HepG2 (cell line): ENCODE results near the gene ERVH48-1. TPM values are rescaled to one million over a fixed set of nuclear protein-coding genes. Genes with fewer than 3 reads are reported as not detected.

Experiments used
- FOSL2 ChIP-seq: sonication (generic); formaldehyde crosslinking; IDR thresholded peaks from 2 replicates; pipeline ENCODE4 v1.4.0; 2020; ENCODE audit warnings: missing genetic modification reagents
- GPBP1L1 ChIP-seq: sonication (generic); formaldehyde crosslinking; IDR thresholded peaks from 2 replicates; pipeline ENCODE4 v1.5.0; 2020; ENCODE audit warnings: mild to moderate bottlenecking, missing genetic modification reagents
- HES4 ChIP-seq: sonication (generic); formaldehyde crosslinking; IDR thresholded peaks from 2 replicates; pipeline ENCODE4 v1.9.0; 2021; ENCODE audit warnings: mild to moderate bottlenecking, missing genetic modification reagents, borderline replicate concordance
- HNRNPK ChIP-seq: fragments of 200-400 bp; formaldehyde crosslinking; IDR thresholded peaks from 2 replicates; pipeline ENCODE4 v1.6.1; 2018; ENCODE audit warnings: low read length, low read depth, moderate library complexity, mild to moderate bottlenecking; ENCODE audit not compliant: poor library complexity, severe bottlenecking
- KLF15 ChIP-seq: sonication (generic); formaldehyde crosslinking; IDR thresholded peaks from 2 replicates; pipeline ENCODE4 v1.8.1; 2023; ENCODE audit warnings: borderline replicate concordance, mild to moderate bottlenecking, inconsistent platforms, missing genetic modification reagents, mixed read lengths
- MEIS1 ChIP-seq: sonication (generic); formaldehyde crosslinking; IDR thresholded peaks from 2 replicates; pipeline ENCODE4 v1.9.0; 2021; ENCODE audit warnings: mild to moderate bottlenecking, missing genetic modification reagents, moderate library complexity, borderline replicate concordance
- PHF5A ChIP-seq: IDR thresholded peaks from one replicate; pipeline ENCODE4 v1.6.1; 2018; ENCODE audit warnings: low read depth, missing genetic modification reagents; ENCODE audit not compliant: unreplicated experiment
- PITX1 ChIP-seq: sonication (generic); formaldehyde crosslinking; IDR thresholded peaks from 2 replicates; pipeline ENCODE4 v1.5.1; 2020; ENCODE audit warnings: mild to moderate bottlenecking, missing genetic modification reagents
- PLRG1 ChIP-seq: fragments of 450-650 bp; conservative IDR thresholded peaks from 2 replicates; pipeline ENCODE4 v1.6.1; 2016
- PPARG ChIP-seq: conservative IDR thresholded peaks from 2 replicates; pipeline ENCODE4 v1.6.1; 2016; ENCODE audit warnings: missing biosample characterization, missing genetic modification reagents
- SATB2 ChIP-seq: sonication (generic); formaldehyde crosslinking; IDR thresholded peaks from 2 replicates; pipeline ENCODE4 v1.5.0; 2020; ENCODE audit warnings: missing genetic modification reagents
- ZBTB7B ChIP-seq: sonication (generic); formaldehyde crosslinking; IDR thresholded peaks from 2 replicates; pipeline ENCODE4 v1.4.0; 2020; ENCODE audit warnings: missing genetic modification reagents
- ZNF224 ChIP-seq: sonication (generic); formaldehyde crosslinking; IDR thresholded peaks from 2 replicates; pipeline ENCODE4 v1.5.0; 2020; ENCODE audit warnings: mild to moderate bottlenecking, missing genetic modification reagents
- ZNF335 ChIP-seq: sonication (generic); formaldehyde crosslinking; IDR thresholded peaks from 2 replicates; pipeline ENCODE4 v1.4.0; 2020; ENCODE audit warnings: missing genetic modification reagents
- ZNF563 ChIP-seq: sonication (generic); formaldehyde crosslinking; IDR thresholded peaks from 2 replicates; pipeline ENCODE4 v1.8.0; 2022; ENCODE audit warnings: mild to moderate bottlenecking, moderate library complexity, missing genetic modification reagents
- ZNF770 ChIP-seq: sonication (generic); formaldehyde crosslinking; IDR thresholded peaks from 2 replicates; pipeline ENCODE4 v1.5.0; 2020; ENCODE audit warnings: mild to moderate bottlenecking, missing genetic modification reagents
- ZNF776 ChIP-seq: sonication (generic); formaldehyde crosslinking; IDR thresholded peaks from 2 replicates; pipeline ENCODE4 v1.4.0; 2020; ENCODE audit warnings: mild to moderate bottlenecking, missing genetic modification reagents
- polyA plus RNA-seq, 8 experiments: library from polyadenylated mRNA; depleted of rRNA in 3 of 8; stranded (reverse) in 7 of 8; unstranded in 1 of 8; fragments of >200 nt; fragmentation: Illumina TruSeq in 4 of 8; extraction: Trizol in 4 of 8; gene quantifications; 2 replicates each; pipeline versions ENCODE4 v1.2.1 to v1.2.3, GENCODE V29; 2011 to 2016; ENCODE audit warnings: low read depth in 4 of 8, missing spikeins in 1 of 8, mixed read lengths in 1 of 8; ENCODE audit not compliant: insufficient read depth in 1 of 8
- total RNA-seq, 5 experiments: library from RNA; depleted of rRNA; stranded (reverse); fragments of >200 nt; fragmentation: Illumina TruSeq; extraction: Trizol; gene quantifications; 2 replicates each; pipeline ENCODE4 v1.2.3, GENCODE V29; 2016; ENCODE audit warnings: low read depth in 1 of 5
- TF ChIP-seq, protein P1 (sequence below): sonication (generic); formaldehyde crosslinking; IDR thresholded peaks from 2 replicates; pipeline ENCODE4 v1.5.0; 2020; ENCODE audit warnings: mild to moderate bottlenecking, missing genetic modification reagents, borderline replicate concordance
- TF ChIP-seq, protein P2 (sequence below), 2 experiments: fragments of 450-650 bp in 1 of 2; sonication (generic) in 1 of 2; formaldehyde crosslinking; IDR thresholded peaks; 2 replicates each; pipeline versions ENCODE4 v1.5.0 to v1.8.0; 2020 to 2022; ENCODE audit warnings: mild to moderate bottlenecking in 1 of 2, missing genetic modification reagents in 1 of 2

ERVH48-1 gene
- total and polyA plus RNA-seq, 2 of the 13 experiments (the other 11 are each of a cell fraction or from before 2014, with no cell fraction given) = 1.8 TPM; not detected in 1

GRCh38 chr21:42973991-42974831 is 48.8 kb upstream of the ERVH48-1 start, which contains the start of gene PKNOX1 (continued):
- TF ChIP-seq, protein P1, sequence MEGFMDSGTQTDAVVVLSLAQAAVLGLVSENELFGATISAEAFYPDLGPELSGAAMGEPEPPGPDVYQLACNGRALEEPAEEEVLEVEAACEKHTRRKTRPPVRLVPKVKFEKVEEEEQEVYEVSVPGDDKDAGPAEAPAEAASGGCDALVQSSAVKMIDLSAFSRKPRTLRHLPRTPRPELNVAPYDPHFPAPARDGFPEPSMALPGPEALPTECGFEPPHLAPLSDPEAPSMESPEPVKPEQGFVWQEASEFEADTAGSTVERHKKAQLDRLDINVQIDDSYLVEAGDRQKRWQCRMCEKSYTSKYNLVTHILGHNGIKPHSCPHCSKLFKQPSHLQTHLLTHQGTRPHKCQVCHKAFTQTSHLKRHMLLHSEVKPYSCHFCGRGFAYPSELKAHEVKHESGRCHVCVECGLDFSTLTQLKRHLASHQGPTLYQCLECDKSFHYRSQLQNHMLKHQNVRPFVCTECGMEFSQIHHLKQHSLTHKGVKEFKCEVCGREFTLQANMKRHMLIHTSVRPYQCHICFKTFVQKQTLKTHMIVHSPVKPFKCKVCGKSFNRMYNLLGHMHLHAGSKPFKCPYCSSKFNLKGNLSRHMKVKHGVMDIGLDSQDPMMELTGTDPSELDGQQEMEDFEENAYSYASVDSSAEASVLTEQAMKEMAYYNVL (CRISPR knock-in tag) = peak; percentile 65; the same call in 1 of the 2 replicates
- TF ChIP-seq HES4 (CRISPR knock-in tag) (peak; percentile 72; the same call in 1 of the 2 replicates), PHF5A (CRISPR knock-in tag) (no peak), PITX1 (CRISPR knock-in tag) (peak; percentile 81), ZNF776 (0 out of 2 replicates have a peak, but pooled peaks have one; percentile 15), ZNF335 (CRISPR knock-in tag) (0 out of 2 replicates have a peak, but pooled peaks have one; percentile 39), MEIS1 (CRISPR knock-in tag) (peak; percentile 96; the same call in 1 of the 2 replicates), ZNF224 (CRISPR knock-in tag) (no peak), HNRNPK (peak; percentile 32), PLRG1 (no peak), SATB2 (CRISPR knock-in tag) (no peak), KLF15 (CRISPR knock-in tag) (0 out of 2 replicates have a peak, but pooled peaks have one; percentile 43), GPBP1L1 (no peak), ZNF563 (CRISPR knock-in tag) (peak; percentile 82; the same call in 1 of the 2 replicates), ZBTB7B (CRISPR knock-in tag) (no peak), ZNF770 (CRISPR knock-in tag) (no peak), PPARG (CRISPR knock-in tag) (0 out of 2 replicates have a peak, but pooled peaks have one; percentile 20), FOSL2 (CRISPR knock-in tag) (peak; percentile 24; the same call in 1 of the 2 replicates)
- TF ChIP-seq, protein P2, sequence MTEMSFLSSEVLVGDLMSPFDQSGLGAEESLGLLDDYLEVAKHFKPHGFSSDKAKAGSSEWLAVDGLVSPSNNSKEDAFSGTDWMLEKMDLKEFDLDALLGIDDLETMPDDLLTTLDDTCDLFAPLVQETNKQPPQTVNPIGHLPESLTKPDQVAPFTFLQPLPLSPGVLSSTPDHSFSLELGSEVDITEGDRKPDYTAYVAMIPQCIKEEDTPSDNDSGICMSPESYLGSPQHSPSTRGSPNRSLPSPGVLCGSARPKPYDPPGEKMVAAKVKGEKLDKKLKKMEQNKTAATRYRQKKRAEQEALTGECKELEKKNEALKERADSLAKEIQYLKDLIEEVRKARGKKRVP (CRISPR knock-in tag; IDR thresholded peaks at IDR 0.05) = no peak
